Measurements from ENCODE around the gene KANSL2.
"Not testable (repeated sequence)": the region's sequence is repeated elsewhere in the genome, so short reads cannot be mapped to it uniquely, and the experiment has no call there.

Gene KANSL2, protein sequence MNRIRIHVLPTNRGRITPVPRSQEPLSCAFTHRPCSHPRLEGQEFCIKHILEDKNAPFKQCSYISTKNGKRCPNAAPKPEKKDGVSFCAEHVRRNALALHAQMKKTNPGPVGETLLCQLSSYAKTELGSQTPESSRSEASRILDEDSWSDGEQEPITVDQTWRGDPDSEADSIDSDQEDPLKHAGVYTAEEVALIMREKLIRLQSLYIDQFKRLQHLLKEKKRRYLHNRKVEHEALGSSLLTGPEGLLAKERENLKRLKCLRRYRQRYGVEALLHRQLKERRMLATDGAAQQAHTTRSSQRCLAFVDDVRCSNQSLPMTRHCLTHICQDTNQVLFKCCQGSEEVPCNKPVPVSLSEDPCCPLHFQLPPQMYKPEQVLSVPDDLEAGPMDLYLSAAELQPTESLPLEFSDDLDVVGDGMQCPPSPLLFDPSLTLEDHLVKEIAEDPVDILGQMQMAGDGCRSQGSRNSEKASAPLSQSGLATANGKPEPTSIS

DNA sequence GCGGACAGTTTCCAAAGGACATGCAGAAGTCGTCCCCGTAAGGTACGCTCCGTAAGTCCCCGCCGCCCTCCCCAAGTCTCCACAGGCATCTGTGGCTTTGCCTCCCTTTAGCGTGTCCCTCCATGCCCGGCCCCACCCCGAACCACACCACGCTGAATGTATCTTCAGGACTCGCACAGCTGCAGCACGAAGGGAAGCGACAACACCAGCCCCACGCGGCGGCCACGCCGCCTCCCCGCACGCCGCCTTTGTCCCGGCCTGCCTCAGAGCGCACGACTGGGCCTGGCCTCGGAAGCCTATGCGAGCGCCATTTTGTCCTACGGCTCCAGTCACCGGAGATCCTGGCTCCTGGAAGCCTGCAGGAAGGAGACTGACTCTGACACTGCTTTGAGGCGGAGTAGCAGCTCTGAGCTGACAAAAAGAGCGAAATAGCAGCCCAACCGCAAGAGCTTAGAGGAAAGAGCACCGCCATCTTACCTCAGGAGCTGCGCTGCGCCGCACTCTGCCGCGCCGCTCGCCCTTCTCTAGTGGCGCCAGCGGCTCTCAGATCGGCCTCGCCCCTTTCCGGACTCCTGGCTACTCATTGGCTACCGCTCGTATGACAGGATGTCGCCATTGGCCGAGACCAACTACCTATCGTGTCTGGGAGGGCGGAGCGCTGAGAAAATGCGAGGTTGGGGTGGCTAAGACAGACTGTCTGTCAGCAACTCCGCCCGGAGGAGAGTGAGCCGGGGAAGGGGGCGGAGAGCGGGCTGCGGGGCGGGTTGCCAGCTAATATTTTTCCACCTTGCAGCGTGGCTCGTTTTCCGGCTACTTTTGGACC is at the start of gene KANSL2:
KANSL2 (minus strand) TSS at position 529 of the 823 bp plus-strand sequence. CDS start 606 bp downstream, outside the sequence.
- DNase-seq (ENCODE audit: low read depth in 2 of 3, low spot score in 2 of 3), result peak; percentile 67 to 94 (median 91)

DNA sequence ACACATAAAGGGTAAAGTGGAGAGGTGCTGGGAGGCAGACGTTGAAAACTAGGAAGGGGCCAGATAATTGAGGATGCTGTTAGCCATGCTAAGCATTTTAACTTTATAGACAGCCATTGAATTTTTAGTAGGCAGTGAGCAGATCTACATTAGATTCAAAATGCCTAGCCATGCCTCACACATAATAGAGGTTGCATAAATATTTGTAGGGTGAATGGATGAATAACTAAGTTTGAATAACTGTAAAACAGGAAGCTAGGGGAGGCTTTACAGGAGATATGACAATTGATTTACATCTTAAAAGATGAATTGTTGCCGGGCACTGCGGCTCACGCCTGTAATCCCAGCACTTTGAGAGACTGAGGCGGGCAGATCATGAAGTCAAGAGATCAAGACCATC is 46.8 kb upstream of the KANSL2 start:
- no peak for DNase-seq (ENCODE audit: low read depth in 2 of 3, low spot score in 2 of 3)

DNA sequence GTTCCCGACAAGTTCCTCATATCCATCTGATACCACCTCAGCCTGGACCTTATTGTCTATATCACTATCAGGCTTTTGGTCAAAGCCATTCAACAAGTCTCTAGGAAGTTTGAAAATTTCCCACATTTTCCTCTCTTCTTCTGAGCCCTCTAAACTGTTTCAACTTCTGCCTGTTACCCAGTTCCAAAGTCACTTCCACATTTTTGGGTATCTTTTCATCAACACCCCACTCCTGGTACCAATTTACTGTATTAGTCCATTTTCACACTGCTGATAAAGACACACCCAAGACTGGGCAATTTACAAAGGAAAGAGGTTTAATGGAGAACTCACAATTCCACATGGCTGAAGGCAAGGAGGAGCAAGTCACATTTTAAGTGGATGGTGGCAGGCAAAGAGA is 38.7 kb upstream of the KANSL2 start:
- DNase-seq (ENCODE audit: low read depth in 2 of 3, low spot score in 2 of 3), result not testable (repeated sequence)

DNA sequence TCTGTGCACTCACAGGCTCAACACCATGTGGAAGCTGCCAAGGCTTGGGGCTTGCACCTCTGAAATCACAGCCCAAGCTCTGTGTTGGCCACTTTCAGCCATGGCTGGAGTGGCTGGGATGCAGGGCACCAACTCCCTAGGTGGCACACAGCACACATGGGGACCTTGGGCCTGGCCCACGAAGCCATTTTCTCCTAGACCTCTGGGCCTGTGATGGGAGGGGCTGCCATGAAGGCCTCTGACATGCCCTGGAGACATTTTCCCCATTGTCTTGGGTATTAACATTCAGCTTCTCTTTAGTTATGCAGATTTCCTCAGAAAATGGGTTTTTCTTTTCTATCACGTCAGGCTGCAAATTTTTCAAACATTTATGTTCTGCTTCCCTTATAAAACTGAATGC is 38.1 kb upstream of the KANSL2 start:
- DNase-seq (ENCODE audit: low read depth in 2 of 3, low spot score in 2 of 3), result not testable (repeated sequence)

DNA sequence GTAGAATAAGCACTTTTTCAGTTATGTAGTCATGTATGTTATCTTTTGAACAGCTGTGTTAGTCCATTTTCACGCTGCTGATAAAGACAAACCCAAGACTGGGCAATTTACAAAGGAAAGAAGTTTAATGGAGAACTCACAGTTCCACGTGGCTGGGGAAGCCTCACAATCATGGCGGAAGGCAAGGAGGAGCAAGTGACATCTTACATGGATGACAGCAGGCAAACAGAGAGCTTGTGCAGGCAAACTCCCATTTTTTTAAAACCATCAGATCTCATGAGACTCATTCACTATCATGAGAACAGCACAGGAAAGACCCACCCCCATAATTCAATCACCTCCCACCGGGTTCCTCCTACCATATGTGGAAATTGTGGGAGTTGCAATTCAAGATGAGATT is 37.0 kb upstream of the KANSL2 start:
- not testable (repeated sequence) for DNase-seq (ENCODE audit: low read depth in 2 of 3, low spot score in 2 of 3)

DNA sequence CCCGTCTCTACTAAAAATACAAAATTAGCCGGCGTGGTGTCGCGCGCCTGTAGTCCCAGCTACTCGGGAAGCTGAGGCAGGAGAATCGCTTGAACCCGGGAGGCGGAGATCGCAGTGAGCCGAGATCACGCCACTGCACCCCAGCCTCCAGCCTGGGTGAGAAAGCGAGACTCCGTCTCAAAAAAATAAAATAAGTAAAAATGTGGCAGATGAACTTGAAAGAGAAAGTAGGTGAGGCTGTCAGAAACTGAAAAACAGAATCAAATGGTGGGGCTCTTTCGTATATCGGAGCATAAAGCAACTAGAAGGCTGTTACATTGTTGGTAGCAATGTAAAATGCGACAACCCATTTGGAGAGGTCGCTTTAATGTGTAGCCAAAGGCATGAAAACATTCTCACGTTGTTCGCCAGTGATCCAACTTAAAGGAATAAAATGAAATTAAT is 35.2 kb upstream of the KANSL2 start:
- DNase-seq (ENCODE audit: low read depth in 2 of 3, low spot score in 2 of 3), result no peak

DNA sequence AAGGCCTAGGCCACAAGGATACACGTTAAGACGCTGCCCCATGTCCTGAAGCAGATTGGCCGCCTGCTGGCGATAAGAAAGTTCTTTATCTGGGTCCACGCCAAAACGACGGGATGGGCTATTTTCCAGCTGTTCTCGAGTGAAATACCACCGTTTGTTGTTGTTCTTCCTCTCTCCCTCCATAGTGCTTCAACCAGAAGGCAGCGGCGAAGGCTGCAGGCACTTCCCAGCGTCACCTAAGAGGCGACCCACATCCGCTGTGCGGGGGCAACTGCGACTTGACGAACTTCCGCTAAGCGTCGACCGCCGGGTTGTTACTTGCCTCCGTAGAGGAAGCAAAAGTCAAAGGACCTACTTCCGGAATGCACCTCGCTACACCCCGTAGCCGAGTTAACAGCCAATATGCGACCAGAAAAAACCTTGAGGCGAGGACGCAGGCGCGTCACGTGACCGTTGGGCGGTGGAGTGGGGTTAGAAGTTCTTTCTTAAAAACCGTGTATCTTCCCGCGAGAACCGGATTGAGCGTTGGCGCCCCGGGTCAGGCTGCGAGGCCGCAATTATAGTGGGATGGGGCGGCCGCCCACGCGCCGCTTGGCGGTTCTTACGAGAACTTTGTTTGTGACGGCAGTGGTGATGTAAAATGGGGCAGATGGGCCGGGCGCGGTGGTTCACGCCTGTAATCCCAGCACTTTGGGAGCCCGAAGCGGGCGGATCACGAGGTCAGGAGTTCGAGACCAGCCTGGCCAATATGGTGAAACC is 34.6 kb upstream of the KANSL2 start, which contains the start of gene CCNT1:
CCNT1 (minus strand) TSS at position 215 of the 759 bp plus-strand sequence; CDS start at position 183, 32 bp downstream.
- peak; percentile 93 to 99 (median 96) for DNase-seq (ENCODE audit: low read depth in 2 of 3, low spot score in 2 of 3)

DNA sequence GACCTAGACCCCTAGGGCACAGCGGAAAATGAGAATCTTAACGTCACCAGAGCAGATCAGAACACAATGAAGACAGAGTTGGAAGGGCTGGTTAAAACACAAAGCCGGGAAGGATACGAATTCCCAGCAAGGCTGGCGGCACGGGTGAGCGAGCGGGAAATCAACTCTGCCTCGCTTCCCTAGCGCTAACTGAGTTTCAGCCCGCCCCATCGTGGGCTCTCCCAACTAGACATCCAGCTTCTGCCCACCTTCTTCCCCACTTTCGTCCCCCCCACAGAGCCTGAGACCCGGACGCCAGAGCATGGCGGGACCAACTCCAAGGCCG is 34.1 kb upstream of the KANSL2 start:
- DNase-seq (ENCODE audit: low read depth in 2 of 3, low spot score in 2 of 3), result no peak

DNA sequence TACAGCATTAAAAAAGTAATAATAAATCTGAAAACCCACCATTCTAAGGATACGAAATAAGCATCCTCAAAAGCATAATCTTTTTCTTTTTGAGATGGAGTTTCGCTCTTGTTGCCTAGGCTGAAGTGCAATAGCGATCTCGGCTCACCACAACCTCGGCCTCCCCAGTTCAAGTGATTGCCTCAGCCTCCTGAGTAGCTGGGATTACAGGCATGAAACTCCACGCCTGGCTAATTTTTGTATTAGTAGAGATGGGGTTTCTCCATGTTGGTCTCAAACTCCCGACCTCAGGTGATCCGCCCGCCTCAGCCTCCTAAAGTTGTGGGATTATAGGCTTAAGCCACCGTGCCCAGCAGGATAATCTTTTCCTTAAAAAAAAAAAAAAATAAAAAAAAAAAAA is 30.2 kb upstream of the KANSL2 start:
- no peak for DNase-seq (ENCODE audit: low read depth in 2 of 3, low spot score in 2 of 3)

DNA sequence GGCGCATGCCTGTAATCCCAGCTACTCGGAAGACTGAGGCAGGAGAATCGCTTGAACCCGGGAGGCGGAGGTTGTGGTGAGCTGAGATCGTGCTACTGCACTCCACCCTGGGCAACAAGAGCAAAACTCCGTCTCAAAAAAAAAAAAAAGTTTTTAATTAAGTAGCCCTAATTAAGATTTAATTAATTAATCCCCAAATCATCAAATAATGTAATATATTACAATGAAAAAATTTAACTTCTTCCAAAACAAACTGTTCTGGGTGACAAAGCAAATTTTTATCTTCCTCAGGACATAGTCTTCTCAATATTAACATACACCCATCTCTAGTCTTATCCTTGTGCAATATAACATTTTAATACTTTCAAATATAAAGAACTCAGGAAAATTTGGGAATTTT is 16.8 kb upstream of the KANSL2 start:
- DNase-seq (ENCODE audit: low read depth in 2 of 3, low spot score in 2 of 3), result not testable (repeated sequence)

DNA sequence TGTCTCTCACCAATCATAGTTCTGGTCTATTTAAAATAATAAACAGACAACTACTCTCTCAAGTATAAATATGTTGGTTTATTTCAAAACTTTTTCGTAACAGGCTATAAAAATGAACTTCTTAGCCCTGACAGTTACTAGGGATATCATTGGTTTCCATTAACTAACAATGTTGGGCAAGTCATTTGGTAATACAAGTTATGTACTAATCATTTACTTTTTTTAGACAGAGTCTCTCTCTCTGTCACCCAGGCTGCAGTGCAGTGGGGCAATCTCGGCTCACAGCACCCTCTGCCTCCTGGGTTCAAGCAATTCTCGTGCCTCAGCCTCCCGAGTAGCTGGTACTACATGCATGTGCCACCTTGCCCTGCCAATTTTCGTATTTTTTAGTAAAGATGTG is 14.6 kb upstream of the KANSL2 start:
- no peak for DNase-seq (ENCODE audit: low read depth in 2 of 3, low spot score in 2 of 3)

DNA sequence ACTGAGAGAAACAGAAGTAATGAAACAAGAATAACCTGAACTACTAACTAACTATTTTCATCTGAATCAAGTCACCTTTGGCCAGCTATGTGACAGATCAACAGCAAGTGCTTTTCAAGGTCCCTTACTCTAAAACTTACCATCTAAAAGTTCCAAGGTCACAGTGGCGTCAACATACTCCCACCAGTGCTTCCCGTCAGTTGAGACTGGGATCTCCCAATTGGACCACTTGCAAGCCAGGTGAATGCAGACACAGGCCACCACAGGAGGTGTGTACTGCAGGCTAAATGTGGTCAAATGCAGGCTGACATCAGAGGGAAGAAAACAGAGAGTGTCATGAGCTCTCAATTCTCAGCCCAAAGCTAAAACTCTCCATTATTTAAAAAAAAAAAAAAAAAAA is 13.8 kb upstream of the KANSL2 start:
- no peak for DNase-seq (ENCODE audit: low read depth in 2 of 3, low spot score in 2 of 3)

DNA sequence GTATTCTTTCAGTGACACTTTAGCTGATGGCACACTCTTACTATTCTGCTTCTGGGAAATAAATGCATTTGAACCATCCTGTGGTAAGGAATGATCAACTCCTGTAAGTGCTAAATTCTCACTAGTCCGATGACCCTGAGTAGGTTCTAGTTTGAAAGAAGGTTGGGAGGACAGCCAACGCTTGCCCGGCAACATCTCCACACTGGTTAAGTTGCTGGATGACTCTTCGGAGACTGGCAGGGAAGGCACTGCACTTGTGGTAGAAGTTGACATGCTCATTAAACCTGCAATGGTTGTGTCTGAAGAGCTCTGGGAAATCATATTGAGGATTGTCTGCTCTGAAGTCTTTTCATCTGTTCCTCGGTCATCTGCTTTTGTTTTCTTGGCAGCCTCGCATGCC is 12.0 kb upstream of the KANSL2 start:
- DNase-seq (ENCODE audit: low read depth in 2 of 3, low spot score in 2 of 3), result no peak

DNA sequence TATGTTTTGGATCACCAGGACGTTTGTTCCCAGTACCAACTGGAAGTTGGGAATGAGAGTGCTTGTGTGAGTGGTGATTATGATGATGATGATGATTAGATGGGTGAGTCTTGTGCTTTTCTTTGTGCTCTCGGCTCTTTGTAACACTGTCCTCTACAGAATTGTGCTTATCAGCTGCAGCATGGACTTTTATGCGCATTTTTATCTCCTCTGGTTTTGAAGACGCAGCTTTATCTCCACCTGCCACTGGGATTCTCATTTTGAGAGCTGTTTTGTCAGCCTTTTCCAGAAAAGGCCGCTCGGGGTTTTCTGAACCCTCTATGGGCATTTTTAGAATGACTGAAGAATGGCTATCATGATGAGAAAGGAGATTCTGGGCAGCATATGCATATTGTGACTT is 11.5 kb upstream of the KANSL2 start:
- DNase-seq (ENCODE audit: low read depth in 2 of 3, low spot score in 2 of 3), result no peak

DNA sequence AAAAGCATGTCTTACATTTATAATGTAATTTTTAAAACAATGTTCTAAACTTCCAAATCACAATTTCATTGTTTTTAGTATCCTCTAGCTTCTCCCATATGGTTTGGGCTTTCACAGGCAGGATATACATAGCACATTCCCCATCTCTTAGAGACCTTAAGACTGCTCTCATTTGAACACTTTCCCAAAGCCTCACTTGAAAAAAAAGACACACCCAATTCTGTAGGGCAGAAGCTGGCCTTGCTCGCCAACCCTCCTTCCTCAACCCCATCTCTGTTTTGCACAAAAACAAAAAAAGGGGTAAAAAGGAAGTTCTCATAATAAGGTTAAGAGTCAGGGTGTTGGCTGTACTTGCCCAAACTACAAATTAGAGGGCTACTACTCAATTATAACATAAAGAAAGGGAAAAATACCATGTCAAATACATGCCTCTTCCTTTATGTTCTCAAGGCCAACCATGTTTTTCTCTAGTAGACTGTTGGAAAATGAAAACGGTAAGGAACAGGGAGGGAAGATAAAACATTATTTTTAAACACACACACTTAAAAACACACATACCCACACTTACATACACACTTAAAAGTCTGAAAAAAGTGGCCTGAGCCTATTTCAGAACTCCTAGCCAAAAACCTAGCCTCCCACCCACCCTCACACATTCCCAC is 9.9 kb upstream of the KANSL2 start:
- DNase-seq (ENCODE audit: low read depth in 2 of 3, low spot score in 2 of 3), result no peak

DNA sequence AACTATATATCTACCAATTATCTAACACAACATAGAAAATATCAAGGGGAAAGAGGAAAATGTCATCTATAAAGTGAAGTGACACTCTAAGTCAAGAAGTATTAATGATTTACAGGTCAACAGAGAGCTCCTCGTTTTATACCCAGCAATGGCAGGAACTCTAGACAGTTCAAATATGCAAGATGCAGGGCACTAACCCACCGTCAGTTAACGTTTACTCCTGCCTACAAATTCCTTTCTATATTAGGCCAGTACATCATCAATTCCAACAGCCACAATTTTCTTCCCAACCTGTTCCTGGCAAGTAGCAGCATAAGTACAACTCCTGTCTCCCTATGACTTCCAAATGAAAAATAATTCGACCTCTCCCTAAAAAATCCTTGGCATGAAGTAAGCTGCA is 9.0 kb upstream of the KANSL2 start:
- DNase-seq (ENCODE audit: low read depth in 2 of 3, low spot score in 2 of 3), result no peak

DNA sequence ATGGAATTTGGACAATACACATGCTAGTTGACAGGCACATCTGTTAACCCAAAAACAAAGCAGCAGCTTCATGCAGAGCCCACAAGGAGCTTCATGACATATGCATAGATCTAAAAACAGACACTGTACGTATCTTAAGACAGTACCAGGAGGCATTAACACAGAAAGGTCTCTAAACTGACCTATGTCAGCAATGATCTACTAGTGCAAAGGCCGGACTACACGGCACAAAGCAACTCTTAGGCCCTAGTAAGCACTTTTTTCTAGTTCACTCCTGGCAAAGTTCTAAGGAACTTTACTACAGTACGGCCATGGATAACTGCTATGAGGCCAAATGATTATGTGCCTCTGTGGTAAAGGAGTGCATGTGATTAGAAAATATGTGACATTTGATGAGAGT is 8.4 kb upstream of the KANSL2 start:
- no peak for DNase-seq (ENCODE audit: low read depth in 2 of 3, low spot score in 2 of 3)

DNA sequence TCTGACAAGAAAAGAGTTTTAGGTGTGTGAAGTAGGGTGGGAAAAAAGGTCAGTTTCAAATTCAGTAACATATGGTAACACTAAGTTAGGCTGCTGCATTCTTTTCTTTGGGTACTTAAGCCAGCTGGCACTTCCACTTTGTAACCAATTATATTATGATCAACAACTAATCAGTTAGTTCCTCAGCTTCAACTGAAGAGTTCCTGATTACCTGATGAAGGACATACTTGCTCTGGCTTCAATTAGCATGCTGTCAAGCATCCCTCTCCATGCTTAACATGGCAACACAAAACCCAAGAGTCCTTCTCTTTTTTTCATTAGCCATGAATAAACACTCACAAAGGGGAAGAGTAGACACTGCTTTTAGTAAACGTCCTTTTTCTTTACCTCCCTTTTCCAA is 6.8 kb upstream of the KANSL2 start:
- no peak for DNase-seq (ENCODE audit: low read depth in 2 of 3, low spot score in 2 of 3)

DNA sequence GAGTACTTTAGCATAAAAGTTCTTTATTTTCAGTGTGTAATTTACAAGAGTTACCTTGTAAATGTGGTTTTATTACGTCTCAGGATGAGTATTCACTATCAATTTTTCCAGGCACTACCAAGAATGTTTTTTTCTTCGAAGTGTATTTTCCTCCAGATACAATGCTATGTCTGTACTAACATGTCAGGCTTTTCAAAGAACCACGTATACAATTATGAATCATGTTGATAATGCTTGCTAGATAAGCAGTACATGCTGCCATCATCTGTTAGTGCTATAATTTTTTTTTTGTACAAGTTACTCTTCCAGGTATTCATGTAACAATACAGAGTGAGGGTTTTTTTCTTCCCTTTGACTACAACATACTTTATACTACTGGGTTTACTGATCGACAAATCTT is 5.6 kb upstream of the KANSL2 start:
- DNase-seq (ENCODE audit: low read depth in 2 of 3, low spot score in 2 of 3), result no peak

DNA sequence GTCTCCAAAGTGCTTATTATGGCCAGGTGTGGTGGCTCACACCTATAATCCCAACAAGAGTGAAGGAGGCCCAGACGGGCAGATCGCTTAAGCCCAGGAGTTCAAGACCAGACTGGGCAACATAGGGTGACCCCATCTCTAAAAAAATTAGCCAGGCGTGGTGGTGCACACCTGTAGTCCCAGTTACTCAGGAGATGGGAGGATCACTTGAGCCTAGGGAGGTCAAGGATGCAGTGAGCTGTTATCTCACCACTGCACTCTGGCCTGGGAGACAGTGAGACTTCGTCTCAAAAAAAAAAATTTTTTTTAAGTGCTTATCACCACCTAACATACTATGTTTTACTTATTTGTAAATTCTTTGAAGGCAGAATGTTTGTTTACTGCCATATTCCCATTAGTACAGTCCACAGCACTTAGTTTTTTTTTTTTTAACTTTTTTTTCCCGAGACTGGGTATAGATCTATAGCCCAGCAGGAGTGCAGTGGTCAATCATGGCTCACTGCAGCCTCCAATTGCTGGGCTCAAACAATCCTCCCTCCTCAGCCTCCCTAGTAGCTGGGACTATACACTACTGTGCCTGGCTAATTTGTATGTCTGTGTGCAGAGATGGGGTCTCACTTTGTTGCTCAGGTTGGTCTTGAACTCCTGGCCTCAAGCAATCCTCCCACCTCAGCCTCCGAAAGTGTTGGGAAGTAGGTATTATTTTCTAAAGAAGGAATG is 4.7 kb upstream of the KANSL2 start:
- no peak for DNase-seq (ENCODE audit: low read depth in 2 of 3, low spot score in 2 of 3)
